ENCODE results near the gene SLC13A3.

SLC13A3 gene

GRCh38 chr20:46636514-46636913, 14.7 kb downstream of the SLC13A3 start:
- no peak for DNase-seq (ENCODE audit: low spot score)

- peak; percentile 6 for DNase-seq (ENCODE audit: low spot score)
Measured at GRCh38 chr20:46635514-46636136, 15.6 kb downstream of the SLC13A3 start.

GRCh38 chr20:46634528-46634927, 16.7 kb downstream of the SLC13A3 start:
- DNase-seq (ENCODE audit: low spot score) = no peak

- no peak for DNase-seq (ENCODE audit: low spot score)
Measured at GRCh38 chr20:46631874-46632446, 19.3 kb downstream of the SLC13A3 start.

GRCh38 chr20:46631212-46631869, 19.9 kb downstream of the SLC13A3 start:
- no peak for DNase-seq (ENCODE audit: low spot score)

- no peak for DNase-seq (ENCODE audit: low spot score)
Measured at GRCh38 chr20:46630306-46630705, 21.0 kb downstream of the SLC13A3 start.

- no peak for DNase-seq (ENCODE audit: low spot score)
Measured at GRCh38 chr20:46629341-46629740, 21.9 kb downstream of the SLC13A3 start.

- no peak for DNase-seq (ENCODE audit: low spot score)
Measured at GRCh38 chr20:46627234-46627633, 24.0 kb downstream of the SLC13A3 start.

- no peak for DNase-seq (ENCODE audit: low spot score)
Measured at GRCh38 chr20:46626758-46627157, 24.5 kb downstream of the SLC13A3 start.

GRCh38 chr20:46625875-46626373, 25.3 kb downstream of the SLC13A3 start:
- DNase-seq (ENCODE audit: low spot score) = no peak

GRCh38 chr20:46624946-46625345, 26.3 kb downstream of the SLC13A3 start:
- no peak for DNase-seq (ENCODE audit: low spot score)

- no peak for DNase-seq (ENCODE audit: low spot score)
Measured at GRCh38 chr20:46622165-46622564, 29.1 kb downstream of the SLC13A3 start.

- DNase-seq (ENCODE audit: low spot score) = no peak
Measured at GRCh38 chr20:46621492-46621891, 29.8 kb downstream of the SLC13A3 start.

GRCh38 chr20:46619445-46619844, 31.8 kb downstream of the SLC13A3 start:
- no peak for DNase-seq (ENCODE audit: low spot score)

GRCh38 chr20:46618316-46619100, 32.8 kb downstream of the SLC13A3 start:
- no peak for DNase-seq (ENCODE audit: low spot score)

GRCh38 chr20:46614503-46614902, 36.8 kb downstream of the SLC13A3 start:
- no peak for DNase-seq (ENCODE audit: low spot score)

- no peak for DNase-seq (ENCODE audit: low spot score)
Measured at GRCh38 chr20:46610145-46610544, 41.1 kb downstream of the SLC13A3 start.

GRCh38 chr20:46609043-46609442, 42.2 kb downstream of the SLC13A3 start:
- no peak for DNase-seq (ENCODE audit: low spot score)

- DNase-seq (ENCODE audit: low spot score) = no peak
Measured at GRCh38 chr20:46607849-46608497, 43.3 kb downstream of the SLC13A3 start.

GRCh38 chr20:46607191-46607848, 43.9 kb downstream of the SLC13A3 start:
- no peak for DNase-seq (ENCODE audit: low spot score)

- DNase-seq (ENCODE audit: low spot score) = no peak
Measured at GRCh38 chr20:46606817-46607190, 44.5 kb downstream of the SLC13A3 start.

All from NAMALWA (cell line).